ENCODE results near the gene PCDHA8.
"Not testable (repeated sequence)": the region's sequence is repeated elsewhere in the genome, so short reads cannot be mapped to it uniquely, and the experiment has no call there.

Gene PCDHA8

DNA sequence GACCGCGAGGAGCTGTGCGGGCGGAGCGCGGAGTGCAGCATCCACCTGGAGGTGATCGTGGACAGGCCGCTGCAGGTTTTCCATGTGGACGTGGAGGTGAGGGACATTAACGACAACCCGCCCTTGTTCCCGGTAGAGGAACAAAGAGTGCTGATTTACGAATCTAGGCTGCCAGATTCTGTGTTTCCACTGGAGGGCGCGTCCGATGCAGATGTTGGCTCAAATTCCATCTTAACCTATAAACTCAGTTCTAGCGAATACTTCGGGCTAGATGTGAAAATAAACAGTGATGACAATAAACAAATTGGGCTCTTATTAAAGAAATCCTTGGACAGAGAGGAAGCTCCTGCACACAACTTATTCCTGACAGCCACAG, 12.6 kb upstream of the PCDHA8 start:
- DNase-seq, result no peak

DNA sequence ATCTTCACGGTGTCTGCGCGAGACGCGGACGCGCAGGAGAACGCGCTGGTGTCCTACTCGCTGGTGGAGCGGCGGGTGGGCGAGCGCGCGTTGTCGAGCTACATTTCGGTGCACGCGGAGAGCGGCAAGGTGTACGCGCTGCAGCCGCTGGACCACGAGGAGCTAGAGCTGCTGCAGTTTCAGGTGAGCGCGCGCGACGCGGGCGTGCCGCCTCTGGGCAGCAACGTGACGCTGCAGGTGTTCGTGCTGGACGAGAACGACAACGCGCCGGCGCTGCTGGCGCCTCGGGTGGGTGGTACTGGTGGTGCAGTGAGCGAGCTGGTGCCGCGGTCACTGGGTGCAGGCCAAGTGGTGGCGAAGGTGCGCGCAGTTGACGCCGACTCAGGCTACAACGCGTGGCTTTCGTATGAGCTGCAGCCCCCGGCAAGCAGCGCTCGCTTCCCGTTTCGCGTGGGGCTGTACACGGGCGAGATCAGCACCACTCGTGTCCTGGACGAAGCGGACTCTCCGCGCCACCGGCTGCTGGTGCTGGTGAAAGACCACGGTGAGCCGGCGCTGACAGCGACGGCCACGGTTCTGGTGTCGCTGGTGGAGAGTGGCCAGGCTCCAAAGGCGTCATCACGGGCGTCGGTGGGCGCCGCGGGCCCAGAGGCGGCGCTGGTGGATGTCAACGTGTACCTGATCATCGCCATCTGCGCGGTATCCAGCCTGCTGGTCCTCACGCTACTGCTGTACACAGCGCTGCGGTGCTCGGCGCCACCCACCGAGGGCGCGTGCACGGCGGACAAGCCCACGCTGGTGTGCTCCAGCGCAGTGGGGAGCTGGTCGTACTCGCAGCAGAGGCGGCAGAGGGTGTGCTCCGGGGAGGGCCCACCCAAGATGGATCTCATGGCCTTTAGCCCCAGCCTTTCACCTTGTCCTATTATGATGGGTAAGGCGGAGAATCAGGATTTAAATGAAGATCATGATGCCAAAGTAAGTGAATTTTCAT, 11.2 kb upstream of the PCDHA8 start:
- not testable (repeated sequence) for DNase-seq

DNA sequence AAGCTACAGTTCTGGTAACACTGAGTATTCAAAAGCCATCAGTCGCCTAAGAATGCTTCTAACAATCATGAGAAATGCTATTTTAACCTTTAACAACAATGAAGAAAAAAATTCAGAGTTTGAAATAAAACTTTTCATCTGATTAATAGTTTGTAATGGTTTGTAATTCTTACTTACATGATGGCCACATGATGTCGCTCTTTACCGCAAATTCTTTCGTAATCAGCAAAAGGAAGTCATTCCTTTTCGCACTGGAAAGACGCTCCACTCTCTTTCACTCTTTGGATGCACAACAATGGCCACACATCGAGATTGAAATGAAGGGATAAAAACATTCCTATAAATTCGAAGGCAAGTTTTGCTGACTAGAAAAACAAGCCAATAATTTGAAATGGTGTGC, 7.0 kb upstream of the PCDHA8 start, which contains the start of gene PCDHA7:
TSS of gene PCDHA7 (plus strand) at position 277 of the 400 bp plus-strand sequence. CDS start at position 392, 115 bp downstream.
- no peak for DNase-seq

DNA sequence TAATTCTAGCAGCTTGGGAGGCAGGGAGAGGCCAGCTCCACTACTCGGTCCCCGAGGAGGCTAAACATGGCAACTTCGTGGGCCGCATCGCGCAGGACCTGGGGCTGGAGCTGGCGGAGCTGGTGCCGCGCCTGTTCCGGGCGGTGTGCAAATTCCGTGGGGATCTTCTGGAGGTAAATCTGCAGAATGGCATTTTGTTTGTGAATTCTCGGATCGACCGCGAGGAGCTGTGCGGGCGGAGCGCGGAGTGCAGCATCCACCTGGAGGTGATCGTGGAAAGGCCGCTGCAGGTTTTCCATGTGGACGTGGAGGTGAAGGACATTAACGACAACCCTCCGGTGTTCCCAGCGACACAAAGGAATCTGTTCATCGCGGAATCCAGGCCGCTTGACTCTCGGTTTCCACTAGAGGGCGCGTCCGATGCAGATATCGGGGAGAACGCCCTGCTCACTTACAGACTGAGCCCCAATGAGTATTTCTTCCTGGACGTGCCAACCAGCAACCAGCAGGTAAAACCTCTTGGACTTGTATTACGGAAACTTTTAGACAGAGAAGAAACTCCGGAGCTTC, 6.5 kb upstream of the PCDHA8 start:
- DNase-seq, result not testable (repeated sequence)

DNA sequence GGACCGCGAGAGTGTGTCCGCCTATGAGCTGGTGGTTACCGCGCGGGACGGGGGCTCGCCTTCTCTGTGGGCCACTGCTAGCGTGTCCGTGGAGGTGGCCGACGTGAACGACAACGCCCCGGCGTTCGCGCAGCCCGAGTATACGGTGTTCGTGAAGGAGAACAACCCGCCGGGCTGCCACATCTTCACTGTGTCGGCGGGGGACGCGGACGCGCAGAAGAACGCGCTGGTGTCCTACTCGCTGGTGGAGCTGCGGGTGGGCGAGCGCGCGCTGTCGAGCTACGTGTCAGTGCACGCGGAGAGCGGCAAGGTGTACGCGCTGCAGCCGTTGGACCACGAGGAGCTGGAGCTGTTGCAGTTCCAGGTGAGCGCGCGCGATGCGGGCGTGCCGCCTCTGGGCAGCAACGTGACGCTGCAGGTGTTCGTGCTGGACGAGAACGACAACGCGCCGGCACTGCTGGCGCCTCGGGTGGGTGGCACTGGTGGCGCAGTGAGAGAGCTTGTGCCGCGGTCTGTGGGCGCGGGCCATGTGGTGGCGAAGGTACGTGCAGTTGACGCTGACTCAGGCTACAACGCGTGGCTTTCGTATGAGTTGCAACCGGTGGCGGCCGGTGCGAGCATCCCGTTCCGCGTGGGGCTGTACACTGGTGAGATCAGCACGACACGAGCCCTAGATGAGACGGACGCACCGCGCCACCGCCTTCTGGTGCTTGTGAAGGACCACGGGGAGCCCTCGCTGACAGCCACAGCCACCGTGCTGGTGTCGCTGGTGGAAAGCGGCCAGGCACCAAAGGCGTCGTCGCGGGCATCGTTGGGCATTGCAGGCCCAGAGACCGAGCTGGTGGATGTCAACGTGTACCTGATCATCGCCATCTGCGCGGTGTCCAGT, 5.1 kb upstream of the PCDHA8 start:
- DNase-seq, result no peak

DNA sequence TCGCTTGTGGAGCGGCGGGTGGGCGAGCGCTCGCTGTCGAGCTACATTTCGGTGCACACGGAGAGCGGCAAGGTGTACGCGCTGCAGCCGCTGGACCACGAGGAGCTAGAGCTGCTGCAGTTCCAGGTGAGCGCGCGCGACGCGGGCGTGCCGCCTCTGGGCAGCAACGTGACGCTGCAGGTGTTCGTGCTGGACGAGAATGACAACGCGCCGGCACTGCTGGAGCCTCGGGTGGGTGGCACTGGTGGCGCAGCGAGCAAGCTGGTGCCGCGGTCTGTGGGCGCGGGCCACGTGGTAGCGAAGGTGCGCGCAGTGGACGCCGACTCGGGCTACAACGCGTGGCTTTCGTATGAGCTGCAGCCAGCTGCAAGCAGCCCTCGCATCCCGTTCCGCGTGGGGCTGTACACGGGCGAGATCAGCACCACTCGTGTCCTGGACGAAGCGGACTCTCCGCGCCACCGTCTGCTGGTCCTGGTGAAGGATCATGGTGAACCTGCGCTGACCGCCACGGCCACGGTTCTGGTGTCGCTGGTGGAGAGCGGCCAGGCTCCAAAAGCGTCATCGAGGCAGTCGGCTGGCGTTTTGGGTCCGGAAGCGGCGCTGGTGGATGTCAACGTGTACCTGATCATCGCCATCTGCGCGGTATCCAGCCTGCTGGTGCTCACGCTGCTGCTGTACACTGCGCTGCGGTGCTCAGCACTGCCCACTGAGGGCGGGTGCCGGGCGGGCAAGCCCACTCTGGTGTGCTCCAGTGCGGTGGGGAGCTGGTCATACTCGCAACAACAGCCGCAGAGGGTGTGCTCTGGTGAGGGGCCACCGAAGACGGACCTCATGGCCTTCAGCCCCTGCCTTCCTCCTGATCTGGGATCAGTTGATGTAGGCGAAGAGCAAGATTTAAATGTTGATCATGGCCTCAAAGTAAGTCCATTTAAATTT, 2.1 kb downstream of the PCDHA8 start:
- DNase-seq, result no peak

DNA sequence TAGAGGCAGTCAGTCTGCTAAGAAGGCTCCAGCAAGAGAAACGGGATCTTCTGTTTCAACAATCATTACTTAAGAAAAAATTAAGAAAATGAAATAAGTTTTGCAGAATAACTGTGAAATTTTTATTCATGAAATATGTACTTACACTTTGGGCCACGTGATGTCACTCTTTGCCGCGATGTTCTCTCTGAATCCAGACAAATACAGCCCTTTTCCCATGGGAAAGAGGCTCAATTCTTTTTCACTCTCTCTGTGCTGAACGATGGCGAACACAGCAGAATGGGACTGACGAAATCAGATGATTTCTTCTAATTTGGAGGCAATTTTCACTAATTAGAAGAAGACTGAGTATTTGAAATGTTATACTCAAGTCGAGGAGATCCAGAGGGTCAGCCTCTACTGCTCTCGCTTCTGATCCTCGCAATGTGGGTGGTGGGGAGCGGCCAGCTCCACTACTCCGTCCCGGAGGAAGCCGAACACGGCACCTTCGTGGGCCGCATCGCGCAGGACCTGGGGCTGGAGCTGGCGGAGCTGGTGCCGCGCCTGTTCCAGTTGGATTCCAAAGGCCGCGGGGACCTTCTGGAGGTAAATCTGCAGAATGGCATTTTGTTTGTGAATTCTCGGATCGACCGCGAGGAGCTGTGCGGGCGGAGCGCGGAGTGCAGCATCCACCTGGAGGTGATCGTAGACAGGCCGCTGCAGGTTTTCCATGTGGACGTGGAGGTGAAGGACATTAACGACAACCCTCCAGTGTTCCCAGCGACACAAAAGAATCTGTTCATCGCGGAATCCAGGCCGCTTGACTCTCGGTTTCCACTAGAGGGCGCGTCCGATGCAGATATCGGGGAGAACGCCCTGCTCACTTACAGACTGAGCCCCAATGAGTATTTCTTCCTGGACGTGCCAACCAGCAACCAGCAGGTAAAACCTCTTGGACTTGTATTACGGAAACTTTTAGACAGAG, 7.4 kb downstream of the PCDHA8 start, which contains the start of gene PCDHA9:
TSS of gene PCDHA9 (plus strand) at position 244 of the 964 bp plus-strand sequence. CDS start at position 358, 114 bp downstream.
- not testable (repeated sequence) for DNase-seq

DNA sequence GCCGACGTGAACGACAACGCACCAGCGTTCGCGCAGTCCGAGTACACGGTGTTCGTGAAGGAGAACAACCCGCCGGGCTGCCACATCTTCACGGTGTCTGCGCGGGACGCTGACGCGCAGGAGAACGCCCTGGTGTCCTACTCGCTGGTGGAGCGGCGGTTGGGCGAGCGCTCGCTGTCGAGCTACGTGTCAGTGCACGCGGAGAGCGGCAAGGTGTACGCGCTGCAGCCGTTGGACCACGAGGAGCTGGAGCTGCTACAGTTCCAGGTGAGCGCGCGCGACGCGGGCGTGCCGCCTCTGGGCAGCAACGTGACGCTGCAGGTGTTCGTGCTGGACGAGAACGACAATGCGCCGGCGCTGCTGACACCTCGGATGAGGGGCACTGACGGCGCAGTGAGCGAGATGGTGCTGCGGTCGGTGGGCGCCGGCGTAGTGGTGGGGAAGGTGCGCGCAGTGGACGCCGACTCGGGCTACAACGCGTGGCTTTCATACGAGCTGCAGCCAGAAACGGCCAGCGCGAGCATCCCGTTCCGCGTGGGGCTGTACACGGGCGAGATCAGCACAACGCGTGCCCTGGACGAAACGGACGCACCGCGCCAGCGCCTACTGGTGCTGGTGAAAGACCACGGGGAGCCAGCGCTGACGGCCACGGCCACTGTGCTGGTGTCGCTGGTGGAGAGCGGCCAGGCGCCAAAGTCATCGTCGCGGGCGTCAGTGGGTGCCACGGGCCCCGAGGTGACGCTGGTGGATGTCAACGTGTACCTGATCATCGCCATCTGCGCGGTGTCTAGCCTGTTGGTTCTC, 9.0 kb downstream of the PCDHA8 start:
- DNase-seq, result not testable (repeated sequence)

DNA sequence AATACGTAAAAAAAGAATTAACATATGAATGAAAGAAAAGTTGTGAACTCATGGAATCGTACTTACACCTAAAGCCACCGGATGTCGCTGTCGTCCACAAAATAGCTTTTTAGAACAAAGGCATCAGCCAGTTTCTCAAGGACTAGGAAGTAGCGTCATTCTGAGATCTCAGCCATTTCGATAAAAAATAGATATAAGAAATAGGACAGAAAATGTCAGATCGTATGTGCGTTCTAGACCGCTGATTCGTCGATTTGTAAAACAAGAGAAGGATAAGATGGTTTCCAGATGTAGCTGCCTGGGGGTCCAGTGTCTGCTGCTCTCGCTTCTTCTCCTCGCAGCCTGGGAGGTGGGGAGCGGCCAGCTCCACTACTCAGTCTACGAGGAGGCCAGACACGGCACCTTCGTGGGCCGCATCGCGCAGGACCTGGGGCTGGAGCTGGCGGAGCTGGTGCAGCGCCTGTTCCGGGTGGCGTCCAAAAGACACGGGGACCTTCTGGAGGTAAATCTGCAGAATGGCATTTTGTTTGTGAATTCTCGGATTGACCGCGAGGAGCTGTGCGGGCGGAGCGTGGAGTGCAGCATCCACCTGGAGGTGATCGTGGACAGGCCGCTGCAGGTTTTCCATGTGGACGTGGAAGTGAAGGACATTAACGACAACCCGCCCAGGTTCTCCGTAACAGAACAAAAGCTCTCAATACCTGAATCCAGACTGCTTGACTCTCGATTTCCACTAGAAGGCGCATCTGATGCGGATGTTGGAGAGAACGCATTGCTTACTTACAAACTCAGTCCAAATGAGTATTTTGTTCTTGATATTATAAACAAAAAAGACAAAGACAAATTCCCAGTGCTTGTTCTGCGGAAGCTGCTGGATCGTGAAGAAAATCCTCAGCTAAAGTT, 15.0 kb downstream of the PCDHA8 start, which contains the start of gene PCDHA10:
TSS of gene PCDHA10 (plus strand) at position 126 of the 903 bp plus-strand sequence. CDS start at position 278, 152 bp downstream.
- no peak for DNase-seq

DNA sequence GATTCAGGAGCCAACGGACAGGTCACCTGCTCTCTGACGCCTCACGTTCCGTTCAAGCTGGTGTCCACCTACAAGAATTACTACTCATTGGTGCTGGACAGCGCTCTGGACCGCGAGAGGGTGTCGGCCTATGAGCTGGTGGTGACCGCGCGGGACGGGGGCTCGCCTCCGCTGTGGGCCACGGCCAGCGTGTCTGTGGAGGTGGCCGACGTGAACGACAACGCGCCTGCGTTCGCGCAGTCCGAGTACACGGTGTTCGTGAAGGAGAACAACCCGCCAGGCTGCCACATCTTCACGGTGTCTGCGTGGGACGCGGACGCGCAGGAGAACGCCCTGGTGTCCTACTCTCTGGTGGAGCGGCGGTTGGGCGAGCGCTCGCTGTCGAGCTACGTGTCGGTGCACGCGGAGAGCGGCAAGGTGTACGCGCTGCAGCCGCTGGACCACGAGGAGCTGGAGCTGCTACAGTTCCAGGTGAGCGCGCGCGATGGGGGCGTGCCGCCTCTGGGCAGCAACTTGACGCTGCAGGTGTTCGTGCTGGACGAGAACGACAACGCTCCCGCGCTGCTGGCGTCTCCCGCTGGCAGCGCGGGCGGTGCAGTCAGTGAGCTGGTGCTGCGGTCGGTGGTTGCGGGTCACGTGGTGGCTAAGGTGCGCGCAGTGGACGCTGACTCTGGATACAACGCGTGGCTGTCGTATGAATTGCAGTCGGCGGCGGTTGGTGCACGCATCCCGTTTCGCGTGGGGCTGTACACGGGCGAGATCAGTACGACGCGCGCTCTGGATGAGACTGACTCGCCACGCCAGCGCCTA, 16.4 kb downstream of the PCDHA8 start:
- DNase-seq, result no peak

DNA sequence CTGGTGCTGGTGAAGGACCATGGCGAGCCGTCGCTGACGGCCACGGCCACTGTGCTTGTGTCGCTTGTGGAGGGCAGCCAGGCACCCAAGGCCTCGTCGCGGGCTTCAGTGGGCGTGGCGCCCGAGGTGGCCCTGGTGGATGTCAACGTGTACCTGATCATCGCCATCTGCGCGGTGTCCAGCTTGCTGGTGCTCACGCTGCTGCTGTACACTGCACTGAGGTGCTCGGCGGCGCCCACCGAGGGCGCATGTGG, 16.9 kb downstream of the PCDHA8 start:
- no peak for DNase-seq

DNA sequence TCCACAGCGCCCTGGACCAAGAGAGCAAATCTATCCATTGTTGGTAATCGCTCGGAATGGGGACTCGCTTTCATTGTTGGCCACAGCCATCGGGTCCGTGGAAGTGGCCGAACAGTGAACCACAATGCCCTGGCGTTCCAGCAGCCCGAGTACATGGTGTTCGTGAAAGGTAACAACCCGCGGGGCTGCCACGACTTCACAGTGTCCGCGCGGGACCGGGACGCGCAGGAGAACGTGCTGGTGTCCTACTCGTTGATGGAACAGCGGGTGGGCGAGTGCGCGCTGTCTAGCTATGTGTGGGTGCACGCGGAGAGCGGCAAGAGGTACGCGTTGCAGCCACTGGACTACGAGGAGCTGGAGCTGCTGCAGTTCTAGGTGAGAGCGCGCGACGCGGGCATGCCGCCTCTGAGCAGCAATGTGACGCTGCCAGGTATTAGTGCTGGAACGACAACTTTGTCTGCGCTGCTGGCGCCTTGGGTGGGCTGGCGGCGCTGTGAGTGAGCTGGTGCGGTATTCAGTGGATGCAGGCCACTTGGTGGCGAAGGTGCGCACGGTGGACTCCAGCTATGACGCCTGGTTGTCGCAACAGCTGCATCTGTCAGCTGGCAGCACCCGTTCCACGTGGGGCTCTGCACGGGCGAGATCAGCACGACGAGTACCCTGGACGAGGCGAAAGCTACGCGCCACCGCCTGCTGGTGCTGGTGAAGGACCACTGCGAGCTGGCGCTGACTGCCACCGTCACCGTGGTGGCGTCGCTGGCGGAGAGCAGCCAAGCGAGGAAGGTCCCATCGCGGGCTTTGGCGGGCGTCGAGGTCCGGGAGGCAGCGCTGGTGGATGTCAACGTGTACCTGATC, 21.7 kb downstream of the PCDHA8 start:
- no peak for DNase-seq

DNA sequence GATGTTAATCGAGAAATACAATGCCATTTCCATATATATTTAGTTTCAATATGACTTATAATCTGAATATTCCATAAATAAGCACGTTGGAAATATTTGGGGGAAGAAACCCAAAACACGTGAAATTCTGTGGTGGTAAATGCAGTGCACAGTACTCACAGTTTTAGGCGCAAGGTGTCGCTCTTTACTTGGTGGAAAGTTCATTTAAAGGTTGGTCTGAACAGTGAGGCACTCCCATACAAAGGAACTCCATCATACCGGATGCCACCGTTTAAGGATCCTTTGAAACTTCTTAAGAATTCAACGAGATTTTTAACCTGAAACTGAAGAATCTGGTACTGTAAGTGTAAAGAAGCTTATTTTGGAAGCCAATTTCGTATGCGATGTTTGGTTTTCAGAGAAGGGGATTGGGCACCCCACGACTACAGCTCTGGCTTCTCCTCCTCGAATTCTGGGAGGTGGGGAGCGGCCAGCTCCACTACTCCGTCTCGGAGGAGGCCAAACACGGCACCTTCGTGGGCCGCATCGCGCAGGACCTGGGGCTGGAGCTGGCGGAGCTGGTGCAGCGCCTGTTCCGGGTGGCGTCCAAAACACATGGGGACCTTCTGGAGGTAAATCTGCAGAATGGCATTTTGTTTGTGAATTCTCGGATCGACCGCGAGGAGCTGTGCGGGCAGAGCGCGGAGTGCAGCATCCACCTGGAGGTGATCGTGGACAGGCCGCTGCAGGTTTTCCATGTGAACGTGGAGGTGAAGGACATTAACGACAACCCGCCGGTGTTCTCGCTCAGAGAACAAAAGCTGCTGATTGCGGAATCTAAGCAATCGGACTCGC, 28.0 kb downstream of the PCDHA8 start, which contains the start of gene PCDHA11:
TSS of gene PCDHA11 (plus strand) at position 237 of the 834 bp plus-strand sequence. CDS start at position 384, 147 bp downstream.
- no peak for DNase-seq

DNA sequence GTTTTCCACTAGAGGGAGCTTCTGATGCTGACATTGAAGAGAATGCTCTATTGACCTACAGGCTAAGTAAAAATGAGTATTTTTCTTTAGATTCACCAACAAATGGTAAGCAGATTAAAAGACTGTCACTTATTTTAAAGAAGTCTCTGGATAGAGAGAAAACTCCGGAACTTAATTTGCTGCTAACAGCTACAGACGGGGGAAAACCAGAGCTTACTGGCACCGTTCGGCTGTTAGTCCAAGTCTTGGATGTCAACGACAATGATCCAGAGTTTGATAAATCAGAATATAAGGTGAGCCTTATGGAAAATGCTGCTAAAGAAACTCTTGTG, 28.5 kb downstream of the PCDHA8 start:
- DNase-seq, result no peak

Data from CD4-positive, alpha-beta T cell treated with Interleukin-10 for 1 hour (primary cell).